Endothelial cell of umbilical vein (primary cell): ENCODE measurements around the gene SHISA8. TPM values are rescaled to one million over a fixed set of nuclear protein-coding genes. Genes with fewer than 3 reads are reported as not detected.

Experiments
- BruUV-seq: library from RNA; stranded (reverse); fragments of 400-500 nt; replicated peaks from 2 replicates; lab custom pipeline; 2021; lab: Mats Ljungman, UMichigan
- CTCF ChIA-PET: fragments of 300-600, 350-600 bp; sonication (Branson Sonifier 250); formaldehyde crosslinking; loops from one replicate; lab custom pipeline; 2021; ENCODE audit warnings: antibody characterized with exemption, inconsistent platforms; lab: Charles Lee
- POLR2A ChIA-PET: fragments of 300-600, 350-600 bp; sonication (Branson Sonifier 250); formaldehyde crosslinking; loops from one replicate; lab custom pipeline; 2021; ENCODE audit warnings: antibody characterized with exemption, inconsistent platforms; lab: Charles Lee
- DNase-seq: peaks from one replicate; pipeline ENCODE4 v3.0.0-alpha.2; 2011; ENCODE audit warnings: low read depth, low spot score
- FAIRE-seq: peaks from 2 replicates; lab custom pipeline; 2011; peaks lifted over from hg19 to GRCh38; lab: Jason Lieb, UNC
- H2AFZ ChIP-seq: 2 replicates; pipeline ENCODE4 v1.6.0; 2012; ENCODE audit warnings: low read depth, low read length, control low read depth, inconsistent platforms
- H3K27ac ChIP-seq: 2 replicates; pipeline ENCODE4 v1.5.1; 2011; ENCODE audit warnings: low read depth, mild to moderate bottlenecking, control low read depth, low read length, moderate library complexity; ENCODE audit not compliant: insufficient read depth
- H3K27me3 ChIP-seq, 2 experiments: 2 replicates each; pipeline versions ENCODE4 v1.6.0 to v1.6.1; 2011; ENCODE audit warnings: low read length in 2 of 2, mixed read lengths in 1 of 2; ENCODE audit not compliant: control insufficient read depth in 2 of 2, insufficient read depth in 2 of 2
- H3K36me3 ChIP-seq, 2 experiments: 2 replicates in 1 of 2; 3 replicates in 1 of 2; pipeline ENCODE4 v1.5.1; 2011; ENCODE audit warnings: low read length in 2 of 2, mild to moderate bottlenecking in 1 of 2, moderate library complexity in 1 of 2; ENCODE audit not compliant: control insufficient read depth in 2 of 2, insufficient read depth in 2 of 2; ENCODE audit errors: extremely low read depth in 1 of 2
- H3K4me1 ChIP-seq: 3 replicates; pipeline ENCODE4 v1.5.1; 2011; ENCODE audit warnings: mild to moderate bottlenecking, low read length; ENCODE audit not compliant: control insufficient read depth, insufficient read depth; ENCODE audit errors: extremely low read depth
- H3K4me2 ChIP-seq: 2 replicates; pipeline ENCODE4 v1.6.1; 2011; ENCODE audit warnings: low read length, control low read depth, mixed read lengths; ENCODE audit not compliant: insufficient read depth
- H3K4me3 ChIP-seq, 3 experiments: fragments of 200-600 bp in 1 of 3; sonication (generic), shearing (Covaris generic) in 1 of 3; replicated peaks in 1 of 3; 2 replicates each; pipeline ENCODE4 v1.5.1; 2011 to 2016; ENCODE audit warnings: control low read depth in 3 of 3, low read length in 3 of 3, mild to moderate bottlenecking in 2 of 3, inconsistent platforms in 1 of 3, low read depth in 1 of 3, moderate library complexity in 1 of 3; ENCODE audit not compliant: insufficient read depth in 1 of 3
- H3K79me2 ChIP-seq: 2 replicates; pipeline ENCODE4 v1.6.0; 2012; ENCODE audit warnings: low read length, inconsistent platforms; ENCODE audit not compliant: control insufficient read depth, insufficient read depth
- H3K9ac ChIP-seq: replicated peaks from 2 replicates; pipeline ENCODE3; 2011; ENCODE audit warnings: low read length, control low read depth; ENCODE audit not compliant: insufficient read depth; ENCODE audit errors: extremely low read depth
- H3K9me1 ChIP-seq: replicated peaks from 3 replicates; pipeline ENCODE4 v1.6.0; 2011; ENCODE audit warnings: mild to moderate bottlenecking, low read length; ENCODE audit not compliant: control insufficient read depth, insufficient read depth; ENCODE audit errors: extremely low read depth
- H3K9me3 ChIP-seq: replicated peaks from 2 replicates; pipeline ENCODE4 v1.5.1; 2012; ENCODE audit warnings: low read length, inconsistent platforms; ENCODE audit not compliant: control insufficient read depth, insufficient read depth
- H4K20me1 ChIP-seq: replicated peaks from 2 replicates; pipeline ENCODE3; 2011; ENCODE audit warnings: mild to moderate bottlenecking, low read length; ENCODE audit not compliant: control insufficient read depth, insufficient read depth; ENCODE audit errors: extremely low read depth
- EZH2 ChIP-seq: IDR thresholded peaks from 2 replicates; pipeline ENCODE4 v1.6.1; 2012; ENCODE audit warnings: borderline replicate concordance, low read depth, mild to moderate bottlenecking, moderate library complexity, low read length, inconsistent platforms; ENCODE audit not compliant: severe bottlenecking
- FOS ChIP-seq: IDR thresholded peaks from 2 replicates; pipeline ENCODE4 v1.6.1; 2011; ENCODE audit warnings: mild to moderate bottlenecking, low read length, moderate library complexity, borderline replicate concordance; ENCODE audit not compliant: insufficient read depth
- GATA2 ChIP-seq: IDR thresholded peaks from 2 replicates; pipeline ENCODE4 v1.7.0; 2011; ENCODE audit warnings: low read depth, mild to moderate bottlenecking, moderate library complexity, mixed read lengths, low read length; ENCODE audit not compliant: insufficient read length, insufficient read depth
- JUN ChIP-seq: IDR thresholded peaks from 2 replicates; pipeline ENCODE4 v1.6.1; 2011; ENCODE audit warnings: borderline replicate concordance, low read depth; ENCODE audit not compliant: insufficient read length, insufficient read depth
- MAX ChIP-seq: IDR thresholded peaks from 2 replicates; pipeline ENCODE4 v1.6.1; 2011; ENCODE audit not compliant: insufficient read depth, insufficient read length
- MYC ChIP-seq: IDR thresholded peaks from one replicate; pipeline ENCODE4 v1.6.1; 2011; ENCODE audit warnings: mild to moderate bottlenecking, low read depth, low read length
- POLR2A ChIP-seq: IDR thresholded peaks from 2 replicates; pipeline ENCODE4 v1.6.1; 2012; ENCODE audit warnings: low read depth, mild to moderate bottlenecking, control low read depth, low read length
- POLR2AphosphoS5 ChIP-seq: IDR thresholded peaks from 2 replicates; pipeline ENCODE4 v1.6.1; 2012; ENCODE audit warnings: low read depth, mild to moderate bottlenecking, control low read depth, low read length, moderate library complexity; ENCODE audit not compliant: insufficient read depth
- dilution Hi-C: fragments of 300-500 bp; cut with MboI; formaldehyde crosslinking; loops from one replicate; pipeline ENCODE4 v1.15.0; 2019; ENCODE audit warnings: low sequenced_read_pairs; ENCODE audit not compliant: extremely low pct_ligation_motif_present
- intact Hi-C: fragments of 100-400 bp; cut with micrococcal nuclease; formaldehyde crosslinking; loops from one replicate; pipeline ENCODE4 v1.10.0; 2022
- polyA plus RNA-seq, 4 experiments: library from polyadenylated mRNA; depleted of rRNA in 3 of 4; stranded (reverse) in 3 of 4; unstranded in 1 of 4; fragments of >200 nt; gene quantifications; 2 replicates each; pipeline versions ENCODE4 v1.2.1 to v1.2.3, GENCODE V29; 2011 to 2012; ENCODE audit warnings: missing spikeins in 1 of 4
- total RNA-seq: library from RNA; stranded (reverse); gene quantifications from 2 replicates; pipeline ENCODE4 v1.2.3, GENCODE V29; 2021
- TF ChIP-seq, protein P1 (sequence below), 2 donors: IDR thresholded peaks; 1 replicate in 1 of 2; 2 replicates in 1 of 2; pipeline ENCODE4 v1.5.1; 2011; ENCODE audit warnings: low read length in 2 of 2, mild to moderate bottlenecking in 2 of 2, moderate library complexity in 2 of 2, control low read depth in 1 of 2, inconsistent platforms in 1 of 2, low read depth in 1 of 2; ENCODE audit not compliant: insufficient read depth in 1 of 2; ENCODE audit errors: extremely low read depth in 1 of 2

The SHISA8 gene
- total and polyA plus RNA-seq, 2 donors (not counting 3 experiments of a cell fraction or from before 2014, with no cell fraction given): not detected

DNA sequence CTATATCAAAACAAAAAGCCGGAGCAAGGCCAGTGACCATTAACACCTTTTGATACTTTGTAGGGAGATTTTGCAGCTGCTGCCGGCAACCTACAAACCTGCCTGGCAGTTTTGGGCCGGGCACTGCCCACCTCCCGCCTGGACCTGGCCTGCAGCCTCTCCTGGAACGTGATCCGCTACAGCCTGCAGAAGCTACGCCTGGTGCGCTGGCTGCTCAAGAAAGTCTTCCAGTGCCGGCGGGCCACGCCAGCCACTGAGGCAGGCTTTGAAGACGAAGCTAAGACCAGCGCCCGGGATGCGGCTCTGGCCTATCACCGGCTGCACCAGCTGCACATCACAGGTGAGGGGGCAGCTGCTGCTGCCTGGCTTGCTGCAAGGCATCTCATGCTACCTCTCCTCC is 34.2 kb downstream of the SHISA8 start:
- no peaks in the 10 kb centered on the region for H3K4me1 ChIP-seq
- ChIA-PET POLR2A (no interaction called here), CTCF (interaction anchor here (0.9 to 2.9 kb wide), 5 partner anchors 9 to 183 kb away, joined by 3 to 8 read pairs (median 5); no protein-coding TSS in a partner anchor)
- intact Hi-C loops: no loop called here
- H3K36me3 ChIP-seq: peaks cover 57 to 65% of the 10 kb centered on the region in 2 experiments
- no peaks in the 10 kb centered on the region for H4K20me1 ChIP-seq
- no peak for TF ChIP-seq GATA2
- TF ChIP-seq POLR2AphosphoS5: no peak
- TF ChIP-seq EZH2: no peak
- no peaks in the 10 kb centered on the region for H3K9me1 ChIP-seq
- no peak overlapping the region for H3K9ac ChIP-seq
- dilution Hi-C loops: no loop called here
- no TSS peak for BruUV-seq
- DNase-seq (no peak), FAIRE-seq (no peak)
- no peaks in the 10 kb centered on the region for H3K27me3 ChIP-seq
- no peaks in the 10 kb centered on the region for H3K79me2 ChIP-seq
- no peak overlapping the region for H3K4me2 ChIP-seq
- H3K27ac ChIP-seq: no peak overlapping the region
- no peaks in the 10 kb centered on the region for H3K9me3 ChIP-seq
- no peak overlapping the region for H2AFZ ChIP-seq
- no peak overlapping the region for H3K4me3 ChIP-seq

DNA sequence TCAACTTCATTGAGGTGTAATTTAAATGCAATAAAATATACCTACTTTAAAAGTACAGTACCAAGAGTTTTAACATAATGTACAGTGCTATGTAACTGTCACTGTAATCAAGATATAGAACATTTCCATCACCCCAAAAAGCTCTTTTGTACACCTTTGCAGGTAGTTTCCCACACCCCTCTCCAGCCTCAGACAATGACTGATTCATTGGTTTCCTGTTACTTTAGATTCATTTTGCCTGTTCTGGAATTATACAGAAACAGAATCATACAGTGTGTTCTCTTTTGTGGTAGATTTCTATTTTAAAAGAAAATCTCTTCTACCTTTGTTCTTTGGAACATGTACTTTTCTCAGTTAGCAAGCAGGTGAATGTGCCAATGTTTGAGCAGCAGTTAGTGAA is 38.2 kb downstream of the SHISA8 start:
- H3K4me3 ChIP-seq: no peak overlapping the region
- H3K9ac ChIP-seq: no peak overlapping the region
- H3K27ac ChIP-seq: no peak overlapping the region
- intact Hi-C loops (no loop called here), dilution Hi-C loops (no loop called here)
- H3K9me1 ChIP-seq: no peaks in the 10 kb centered on the region
- ChIA-PET POLR2A (no interaction called here), CTCF (no interaction called here)
- no peaks in the 10 kb centered on the region for H3K4me1 ChIP-seq
- no TSS peak for BruUV-seq
- H3K79me2 ChIP-seq: no peaks in the 10 kb centered on the region
- no peak overlapping the region for H2AFZ ChIP-seq
- H3K27me3 ChIP-seq: no peaks in the 10 kb centered on the region
- no peaks in the 10 kb centered on the region for H4K20me1 ChIP-seq
- FAIRE-seq: no peak
- TF ChIP-seq JUN (no peak), POLR2A (no peak), MYC (no peak), EZH2 (no peak), FOS (no peak), MAX (no peak), POLR2AphosphoS5 (no peak), GATA2 (no peak)
- TF ChIP-seq, protein P1, sequence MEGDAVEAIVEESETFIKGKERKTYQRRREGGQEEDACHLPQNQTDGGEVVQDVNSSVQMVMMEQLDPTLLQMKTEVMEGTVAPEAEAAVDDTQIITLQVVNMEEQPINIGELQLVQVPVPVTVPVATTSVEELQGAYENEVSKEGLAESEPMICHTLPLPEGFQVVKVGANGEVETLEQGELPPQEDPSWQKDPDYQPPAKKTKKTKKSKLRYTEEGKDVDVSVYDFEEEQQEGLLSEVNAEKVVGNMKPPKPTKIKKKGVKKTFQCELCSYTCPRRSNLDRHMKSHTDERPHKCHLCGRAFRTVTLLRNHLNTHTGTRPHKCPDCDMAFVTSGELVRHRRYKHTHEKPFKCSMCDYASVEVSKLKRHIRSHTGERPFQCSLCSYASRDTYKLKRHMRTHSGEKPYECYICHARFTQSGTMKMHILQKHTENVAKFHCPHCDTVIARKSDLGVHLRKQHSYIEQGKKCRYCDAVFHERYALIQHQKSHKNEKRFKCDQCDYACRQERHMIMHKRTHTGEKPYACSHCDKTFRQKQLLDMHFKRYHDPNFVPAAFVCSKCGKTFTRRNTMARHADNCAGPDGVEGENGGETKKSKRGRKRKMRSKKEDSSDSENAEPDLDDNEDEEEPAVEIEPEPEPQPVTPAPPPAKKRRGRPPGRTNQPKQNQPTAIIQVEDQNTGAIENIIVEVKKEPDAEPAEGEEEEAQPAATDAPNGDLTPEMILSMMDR (IDR thresholded peaks at IDR 0.05; ENCODE audit: extremely low read depth in 1 of 2, insufficient read depth in 1 of 2, low read depth in 1 of 2, low read length in 2 of 2): no peak
- H3K4me2 ChIP-seq: no peak overlapping the region
- no peaks in the 10 kb centered on the region for H3K9me3 ChIP-seq
- no peak for DNase-seq
- peaks cover 42 to 48% of the 10 kb centered on the region in 2 experiments for H3K36me3 ChIP-seq
